Esophagus muscularis mucosa (tissue), 4 donors: ENCODE measurements around the gene SUSD6. TPM values are rescaled to one million over a fixed set of nuclear protein-coding genes. Genes with fewer than 3 reads are reported as not detected.
A peak's percentile ranks its signal among the peaks of the same experiment; 100 is the strongest.

ENCODE experiments used
- DNase-seq: peaks from one replicate; pipeline ENCODE4 v3.0.0-alpha.2; 2017; ENCODE audit errors: extremely low spot score
- H3K27ac ChIP-seq, 4 donors: fragments of 200-600 bp; sonication (generic); replicated peaks in 1 of 4; 1 replicate in 3 of 4; 2 replicates in 1 of 4; pipeline ENCODE4 v1.5.1; 2016 to 2019; ENCODE audit warnings: mild to moderate bottlenecking in 1 of 4
- H3K27me3 ChIP-seq, 4 donors: fragments of 200-600 bp; sonication (generic); one replicate each; pipeline versions ENCODE4 v1.5.1 to v1.6.0; 2016 to 2019
- H3K36me3 ChIP-seq, 4 donors: fragments of 200-600 bp; sonication (generic); one replicate each; pipeline ENCODE4 v1.5.1; 2016 to 2019
- H3K4me1 ChIP-seq, 4 donors: fragments of 200-600 bp; sonication (generic); one replicate each; pipeline ENCODE4 v1.5.1; 2016 to 2019
- H3K4me3 ChIP-seq, 4 donors: fragments of 200-600 bp; sonication (generic); 1 replicate in 2 of 4; 2 replicates in 2 of 4; pipeline ENCODE4 v1.5.1; 2016 to 2019; ENCODE audit warnings: mild to moderate bottlenecking in 4 of 4, moderate library complexity in 1 of 4
- H3K9me3 ChIP-seq, 4 donors: fragments of 200-600 bp; sonication (generic); 1 replicate in 3 of 4; 2 replicates in 1 of 4; pipeline ENCODE4 v1.5.1; 2016 to 2019
- EP300 ChIP-seq: sonication (generic); formaldehyde crosslinking; IDR thresholded peaks from one replicate; pipeline ENCODE4 v1.6.1; 2017; ENCODE audit warnings: antibody characterized with exemption
- POLR2A ChIP-seq: fragments of 450-650 bp; IDR thresholded peaks from one replicate; pipeline ENCODE4 v1.6.1; 2017; ENCODE audit warnings: antibody characterized with exemption, moderate library complexity, mild to moderate bottlenecking, low read depth
- POLR2AphosphoS5 ChIP-seq, 2 donors: sonication (generic); formaldehyde crosslinking; IDR thresholded peaks; one replicate each; pipeline ENCODE4 v1.6.1; 2017; ENCODE audit warnings: antibody characterized with exemption in 2 of 2
- WGBS: methylation state at CpG from one replicate; pipeline ENCODE4 v1.1.5; 2018; 5-methylcytosine and 5-hydroxymethylcytosine counted together
- intact Hi-C: fragments of 100-400 bp; cut with DNase I; formaldehyde crosslinking; loops from one replicate; pipeline ENCODE4 v1.15.1; 2023
- total RNA-seq, 4 donors: library from RNA; depleted of rRNA; stranded (reverse); fragments of >200 nt; gene quantifications; one replicate each; pipeline versions ENCODE4 v1.1.0 to v1.2.1, GENCODE V29; 2016
- TF ChIP-seq, protein P1 (sequence below), 3 experiments: fragments of 200-600 bp in 2 of 3; fragments of 450-650 bp in 1 of 3; sonication (generic) in 2 of 3; IDR thresholded peaks; one replicate each; pipeline ENCODE4 v1.5.1; 2017 to 2019; ENCODE audit warnings: antibody characterized with exemption in 3 of 3, mild to moderate bottlenecking in 2 of 3, moderate library complexity in 1 of 3

The SUSD6 gene
- total RNA-seq, 4 donors from 2014 or later = 21.2 to 89.5 (median 43.5) TPM

DNA sequence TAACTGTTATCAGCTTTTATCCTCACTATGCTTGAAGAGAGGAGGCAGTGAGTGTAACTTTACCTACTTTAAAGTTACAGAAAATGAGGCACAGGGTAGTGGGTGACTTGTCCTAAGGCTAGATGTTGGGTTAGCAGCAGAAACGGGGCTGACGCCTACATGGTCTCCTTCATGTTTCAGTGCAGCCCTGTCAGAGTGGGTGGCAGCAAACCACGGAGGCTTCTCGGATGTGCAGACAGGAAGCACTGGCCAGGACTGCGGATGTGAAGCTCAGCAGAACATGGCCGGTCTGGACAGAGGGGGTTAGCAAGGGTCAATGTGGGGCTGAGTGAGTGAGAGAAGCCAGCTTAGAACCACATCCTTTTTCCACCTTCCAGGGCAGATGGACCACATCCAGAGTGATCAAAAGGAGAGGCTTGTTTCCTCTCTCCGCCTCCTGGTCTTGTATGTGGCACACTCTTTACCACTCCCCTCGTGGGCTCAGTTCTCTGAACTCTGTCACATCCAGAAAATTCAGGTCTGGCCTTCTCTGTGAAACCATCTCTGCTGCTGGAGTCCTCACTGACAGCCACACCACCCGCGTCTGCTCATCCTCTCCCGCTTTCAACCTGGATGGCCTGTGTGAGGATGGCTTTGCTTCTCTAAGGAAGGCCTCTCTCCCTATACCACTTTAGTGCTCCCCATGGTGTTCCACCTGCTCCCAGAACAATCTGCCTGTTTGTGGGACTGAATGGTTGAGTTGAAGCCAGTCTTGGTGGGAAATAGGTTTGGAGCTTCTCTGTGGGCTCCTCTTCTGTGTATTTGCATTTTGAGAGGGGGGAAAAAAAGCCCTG lies 14.1 kb downstream of the SUSD6 start:
- peak overlapping the region in 3 of 4 donors; percentile 1 to 57 (median 40) for H3K27ac ChIP-seq
- no peak for DNase-seq
- no peak overlapping the region for H3K4me3 ChIP-seq
- TF ChIP-seq POLR2AphosphoS5 (IDR thresholded peaks at IDR 0.05) = peak in 1 of 2 donors; percentile 24
- no peak for TF ChIP-seq POLR2A
- no peak for TF ChIP-seq EP300
- 62% methylated on average over 6 of the region's 11 CpGs for WGBS
- H3K36me3 ChIP-seq = no peaks in the 10 kb centered on the region
- intact Hi-C loops = no loop called here
- no peaks in the 10 kb centered on the region for H3K9me3 ChIP-seq
- no peaks in the 10 kb centered on the region for H3K27me3 ChIP-seq
- H3K4me1 ChIP-seq = peaks cover 68 to 99% (median 94%) of the 10 kb centered on the region in 4 donors

DNA sequence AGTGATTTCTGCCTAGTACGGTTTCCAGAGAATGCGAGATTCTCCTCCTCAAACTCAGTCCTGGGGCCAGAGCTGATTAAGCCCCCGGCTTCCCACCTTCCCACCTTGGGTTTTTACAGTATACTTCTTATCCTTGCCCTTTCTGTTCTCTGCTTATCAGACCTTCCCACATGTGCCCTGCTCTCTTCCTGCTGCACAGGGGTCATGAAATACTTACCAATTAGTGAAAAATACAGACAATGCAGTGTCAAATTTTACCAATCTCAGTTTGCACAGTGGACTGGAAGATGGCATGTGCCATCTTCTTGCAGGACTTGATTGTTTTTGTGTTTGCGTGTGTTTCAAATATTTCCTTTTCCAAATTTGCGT lies 14.7 kb downstream of the SUSD6 start:
- WGBS = 91% methylated on average over 5 of the region's 5 CpGs
- Histone ChIP-seq H3K4me1 (peaks cover 68 to 99% (median 94%) of the 10 kb centered on the region in 4 donors), H3K27me3 (no peaks in the 10 kb centered on the region), H3K27ac (peak overlapping the region in 3 of 4 donors; percentile 1 to 57 (median 40)), H3K4me3 (no peak overlapping the region), H3K9me3 (no peaks in the 10 kb centered on the region), H3K36me3 (no peaks in the 10 kb centered on the region)
- TF ChIP-seq, protein P1, sequence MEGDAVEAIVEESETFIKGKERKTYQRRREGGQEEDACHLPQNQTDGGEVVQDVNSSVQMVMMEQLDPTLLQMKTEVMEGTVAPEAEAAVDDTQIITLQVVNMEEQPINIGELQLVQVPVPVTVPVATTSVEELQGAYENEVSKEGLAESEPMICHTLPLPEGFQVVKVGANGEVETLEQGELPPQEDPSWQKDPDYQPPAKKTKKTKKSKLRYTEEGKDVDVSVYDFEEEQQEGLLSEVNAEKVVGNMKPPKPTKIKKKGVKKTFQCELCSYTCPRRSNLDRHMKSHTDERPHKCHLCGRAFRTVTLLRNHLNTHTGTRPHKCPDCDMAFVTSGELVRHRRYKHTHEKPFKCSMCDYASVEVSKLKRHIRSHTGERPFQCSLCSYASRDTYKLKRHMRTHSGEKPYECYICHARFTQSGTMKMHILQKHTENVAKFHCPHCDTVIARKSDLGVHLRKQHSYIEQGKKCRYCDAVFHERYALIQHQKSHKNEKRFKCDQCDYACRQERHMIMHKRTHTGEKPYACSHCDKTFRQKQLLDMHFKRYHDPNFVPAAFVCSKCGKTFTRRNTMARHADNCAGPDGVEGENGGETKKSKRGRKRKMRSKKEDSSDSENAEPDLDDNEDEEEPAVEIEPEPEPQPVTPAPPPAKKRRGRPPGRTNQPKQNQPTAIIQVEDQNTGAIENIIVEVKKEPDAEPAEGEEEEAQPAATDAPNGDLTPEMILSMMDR (IDR thresholded peaks at IDR 0.05) = no peak
- no peak for TF ChIP-seq EP300
- no peak for TF ChIP-seq POLR2AphosphoS5 (IDR thresholded peaks at IDR 0.05)
- no peak for TF ChIP-seq POLR2A
- intact Hi-C loops = no loop called here
- DNase-seq = no peak

DNA sequence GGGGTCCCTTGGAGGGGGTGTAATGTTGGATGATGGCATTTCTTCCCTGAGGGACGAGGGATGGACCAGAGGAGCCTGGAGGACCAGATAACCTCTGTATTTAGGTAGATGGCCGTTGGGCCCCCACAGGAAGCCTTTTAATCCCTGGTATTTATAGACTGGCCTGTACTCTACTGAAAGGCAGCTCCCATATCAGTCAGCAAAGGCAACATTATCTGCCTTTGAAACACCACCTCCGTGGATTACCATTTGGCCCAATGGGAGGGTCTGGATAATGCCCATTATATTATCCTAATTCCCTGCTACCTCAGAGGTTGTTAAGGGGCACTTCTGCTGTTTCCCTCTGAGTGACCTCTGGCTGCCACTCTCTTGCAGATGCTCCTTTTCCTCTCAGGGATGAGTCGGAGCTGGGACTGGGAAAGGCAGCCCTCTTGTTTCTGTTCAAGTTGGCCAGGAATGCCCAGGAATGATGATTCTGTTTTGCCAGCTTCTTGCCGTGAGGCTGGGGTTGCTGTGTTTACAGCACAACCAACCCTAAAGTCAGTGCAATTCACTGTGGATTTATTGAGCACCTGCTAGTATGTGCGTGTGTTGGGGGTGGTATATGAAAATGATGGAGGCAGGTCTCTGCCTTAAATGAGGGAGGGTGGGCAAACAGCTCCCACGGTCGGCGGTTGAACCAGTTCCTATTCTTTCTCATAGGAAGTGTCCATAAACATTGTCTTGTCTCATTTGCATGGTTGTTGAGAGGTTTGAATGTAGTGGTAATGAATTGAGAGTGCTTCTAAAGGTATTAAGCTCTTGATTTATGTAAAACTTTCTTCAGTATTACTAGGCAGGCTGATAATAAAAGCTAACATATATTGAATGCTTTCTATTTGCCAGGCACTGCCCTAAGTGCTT lies 18.1 kb downstream of the SUSD6 start:
- TF ChIP-seq, protein P1 (IDR thresholded peaks at IDR 0.05) = no peak
- TF ChIP-seq EP300 = no peak
- TF ChIP-seq POLR2AphosphoS5 (IDR thresholded peaks at IDR 0.05) = no peak
- no peak for TF ChIP-seq POLR2A
- Histone ChIP-seq H3K4me1 (peaks cover 78 to 100% (median 97%) of the 10 kb centered on the region in 4 donors), H3K27ac (no peak overlapping the region), H3K27me3 (no peaks in the 10 kb centered on the region), H3K4me3 (no peak overlapping the region), H3K36me3 (no peaks in the 10 kb centered on the region), H3K9me3 (no peaks in the 10 kb centered on the region)
- DNase-seq = no peak
- intact Hi-C loops = no loop called here
- WGBS = 76% methylated on average over 9 of the region's 9 CpGs

DNA sequence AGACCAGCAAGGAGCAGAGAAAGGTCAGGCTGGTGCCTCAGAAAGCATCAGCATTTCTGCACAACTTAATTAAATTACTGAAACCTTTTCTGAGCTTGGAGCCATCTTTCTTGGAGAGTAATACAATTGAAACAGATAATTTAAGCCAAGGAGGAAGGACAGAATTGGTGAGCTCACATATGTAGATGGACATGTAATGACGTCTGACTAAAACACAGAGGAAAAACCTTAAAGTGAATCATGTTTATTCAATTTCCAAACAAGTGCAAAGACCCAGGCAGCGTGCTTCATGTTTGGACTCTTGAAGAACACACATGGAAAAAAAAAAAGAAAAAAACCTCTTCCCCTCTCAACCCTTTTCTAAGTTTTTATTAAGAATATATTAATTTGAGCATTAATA lies 19.0 kb downstream of the SUSD6 start:
- Histone ChIP-seq H3K4me3 (no peak overlapping the region), H3K27ac (no peak overlapping the region), H3K9me3 (no peaks in the 10 kb centered on the region), H3K27me3 (no peaks in the 10 kb centered on the region), H3K4me1 (peaks cover 80 to 100% (median 97%) of the 10 kb centered on the region in 4 donors), H3K36me3 (no peaks in the 10 kb centered on the region)
- intact Hi-C loops = no loop called here
- 52% methylated on average over 2 of the region's 2 CpGs for WGBS
- no peak for TF ChIP-seq POLR2AphosphoS5 (IDR thresholded peaks at IDR 0.05)
- TF ChIP-seq POLR2A = no peak
- TF ChIP-seq EP300 = no peak
- TF ChIP-seq, protein P1 (IDR thresholded peaks at IDR 0.05) = no peak
- DNase-seq = no peak

DNA sequence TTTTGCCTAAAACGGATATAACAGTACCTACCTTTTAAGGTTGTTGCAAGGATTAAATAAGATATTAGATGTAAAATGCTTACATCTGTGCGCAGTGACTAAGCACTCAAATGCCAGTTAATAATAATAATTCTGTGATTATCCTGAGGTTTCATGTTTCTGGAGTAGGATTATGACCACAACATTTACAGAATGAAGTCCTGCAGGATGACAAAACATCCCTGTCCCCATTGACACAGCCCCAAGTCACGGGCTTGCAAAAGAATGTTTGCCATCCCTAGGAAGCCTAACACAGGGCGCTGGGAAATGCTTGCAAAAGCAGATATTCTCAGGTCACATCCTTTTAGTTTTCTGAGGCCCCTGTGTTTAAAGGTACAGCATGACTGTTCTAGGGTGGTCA lies 20.1 kb downstream of the SUSD6 start:
- no peak overlapping the region for H3K4me3 ChIP-seq
- intact Hi-C loops = no loop called here
- no peaks in the 10 kb centered on the region for H3K36me3 ChIP-seq
- peaks cover 82 to 100% (median 98%) of the 10 kb centered on the region in 4 donors for H3K4me1 ChIP-seq
- no peaks in the 10 kb centered on the region for H3K9me3 ChIP-seq
- H3K27me3 ChIP-seq = no peaks in the 10 kb centered on the region
- WGBS = 61% methylated on average over 4 of the region's 4 CpGs
- no peak for DNase-seq
- TF ChIP-seq POLR2AphosphoS5 (IDR thresholded peaks at IDR 0.05) (no peak), EP300 (no peak), POLR2A (no peak)
- TF ChIP-seq, protein P1 (IDR thresholded peaks at IDR 0.05) = no peak
- H3K27ac ChIP-seq = no peak overlapping the region
